ENCODE results near the gene CTDSPL. TPM values are rescaled to one million over a fixed set of nuclear protein-coding genes. Genes with fewer than 3 reads are reported as not detected.

Gene CTDSPL
- total and polyA plus RNA-seq, 2 of the 13 experiments (the other 11 are each of a cell fraction or from before 2014, with no cell fraction given), result 26.1 to 142 TPM

GRCh38 chr3:37833302-37834186 lies 28.1 kb upstream of the CTDSPL start (continued):
- TF ChIP-seq PLSCR1 (CRISPR knock-in tag; IDR thresholded peaks at IDR 0.05; ENCODE audit: borderline replicate concordance), result no peak

- Histone ChIP-seq H3K27me3 (ENCODE audit: control insufficient read depth in 1 of 2, insufficient read depth in 2 of 2, low read length in 2 of 2) (no peaks in the 10 kb centered on the region; a peak in 1 of 5 replicates), H3K4me3 (replicated peaks in 1 of 3; ENCODE audit: insufficient read depth in 1 of 3, low read depth in 2 of 3, low read length in 3 of 3) (no peak overlapping the region), H3K4me2 (ENCODE audit: low read depth, low read length) (no peak overlapping the region), H2AFZ (ENCODE audit: low read length) (no peak overlapping the region), H3K36me3 (replicated peaks in 1 of 2; ENCODE audit: control insufficient read depth in 1 of 2, insufficient read depth in 2 of 2, low read length in 2 of 2) (no peaks in the 10 kb centered on the region; a peak in 1 of 5 replicates), H3K9me3 (ENCODE audit: low read length) (no peaks in the 10 kb centered on the region), H3K9ac (ENCODE audit: insufficient read depth, low read depth, low read length) (no peak overlapping the region), H3K79me2 (ENCODE audit: insufficient read depth, low read length) (no peaks in the 10 kb centered on the region), H4K20me1 (ENCODE audit: insufficient read depth, low read length) (no peaks in the 10 kb centered on the region), H3K4me1 (ENCODE audit: insufficient read depth, low read length) (no peaks in the 10 kb centered on the region), H3K27ac (ENCODE audit: extremely low read length, insufficient read depth, low read length) (no peak overlapping the region)
- DNase-seq (ENCODE audit: low spot score) (no peak), FAIRE-seq (no peak), ATAC-seq (no peak)
- in situ Hi-C loops (cut with HindIII; ENCODE audit: extremely low pct_ligation_motif_present, low pct_unique_long_range_greater_than_20kb) (no loop called here), intact Hi-C loops (cut with micrococcal nuclease; ENCODE audit: unreplicated experiment) (no loop called here)
- POLR2A ChIA-PET, result no interaction called here
- CTCF ChIA-PET (ENCODE audit: low intra/inter-chr PET ratio, low total read pairs), result no interaction called here
- BruUV-seq (replicated peaks), result no TSS peak
- WGBS (ENCODE audit: low lambda C conversion rate), result 80% methylated on average over 1 of the region's 1 CpG
- TF ChIP-seq SRSF9 (IDR thresholded peaks at IDR 0.05; ENCODE audit: borderline replicate concordance, insufficient read depth, low read depth, low read length, poor library complexity, severe bottlenecking) (no peak), ZNF879 (CRISPR knock-in tag; IDR thresholded peaks at IDR 0.05) (no peak), ZMYM3 (CRISPR knock-in tag; IDR thresholded peaks at IDR 0.05) (no peak), ZUFSP (CRISPR knock-in tag; IDR thresholded peaks at IDR 0.05; ENCODE audit: borderline replicate concordance) (no peak), ZBTB34 (CRISPR knock-in tag; IDR thresholded peaks at IDR 0.05) (no peak), ETV6 (CRISPR knock-in tag; conservative IDR thresholded peaks at IDR 0.05) (no peak), ZNF709 (CRISPR knock-in tag; IDR thresholded peaks at IDR 0.05) (no peak), SMC3 (IDR thresholded peaks at IDR 0.05; ENCODE audit: low read length) (no peak), DMAP1 (CRISPR knock-in tag; IDR thresholded peaks at IDR 0.05) (no peak), ZFP91 (CRISPR knock-in tag; IDR thresholded peaks at IDR 0.05; ENCODE audit: borderline replicate concordance) (no peak), SOX5 (CRISPR knock-in tag; IDR thresholded peaks at IDR 0.05; ENCODE audit: borderline replicate concordance) (no peak), ZNF256 (CRISPR knock-in tag; conservative IDR thresholded peaks at IDR 0.05) (no peak), ZBTB43 (CRISPR knock-in tag; conservative IDR thresholded peaks at IDR 0.05) (no peak), ZNF567 (CRISPR knock-in tag; IDR thresholded peaks at IDR 0.05; ENCODE audit: borderline replicate concordance) (no peak)
Observed at GRCh38 chr3:37836589-37836988, 25.1 kb upstream of the CTDSPL start.

All from HepG2 (cell line).